Right cardiac atrium (tissue), 5 donors: ENCODE results near the gene APLP2. TPM values are rescaled to one million over a fixed set of nuclear protein-coding genes. Genes with fewer than 3 reads are reported as not detected.

Source experiments
- ATAC-seq, 2 donors: fragments of 200-7000 bp; cut with Tn5 transposase; one replicate each; pipeline versions ENCODE4 v1.8.0 to v1.9.1; 2020; ENCODE audit warnings: moderate library complexity in 2 of 2, mild to moderate bottlenecking in 1 of 2
- DNase-seq, 3 donors: peaks; one replicate each; pipeline ENCODE4 v3.0.0-alpha.2; 2020
- H3K27ac ChIP-seq: one replicate; pipeline ENCODE4 v1.5.1; 2013; ENCODE audit warnings: mild to moderate bottlenecking, low read length, control low read depth, moderate library complexity
- H3K27me3 ChIP-seq: one replicate; pipeline ENCODE4 v1.6.1; 2013; ENCODE audit not compliant: control insufficient read depth, insufficient read depth
- H3K4me1 ChIP-seq: one replicate; pipeline ENCODE4 v1.6.1; 2013; ENCODE audit warnings: low read length; ENCODE audit not compliant: control insufficient read depth, insufficient read depth
- H3K4me3 ChIP-seq: one replicate; pipeline ENCODE4 v1.5.1; 2013; ENCODE audit warnings: low read length, control low read depth
- H3K9me3 ChIP-seq: one replicate; pipeline ENCODE4 v1.6.1; 2013; ENCODE audit warnings: low read length; ENCODE audit not compliant: control insufficient read depth
- whole genome bisulfite sequencing: extraction: QIAGEN DNeasy Blood & Tissue Kit; methylation state at CpG from one replicate; pipeline ENCODE4 v1.1.7; 2013; 5-methylcytosine and 5-hydroxymethylcytosine counted together
- intact Hi-C, 4 donors: fragments of 100-400 bp; cut with DNase I; formaldehyde crosslinking; loops; one replicate each; pipeline versions ENCODE4 v1.11.0 to v1.14.0; 2022 to 2023
- polyA plus RNA-seq: library from polyadenylated mRNA; stranded (reverse); fragments of 200-250 nt; gene quantifications from one replicate; pipeline ENCODE4 v1.2.3, GENCODE V29; 2013
- total RNA-seq, 4 donors: library from RNA; stranded (reverse); fragmentation: NEBNext Ultra II Directional; extraction: Animal tissue kit (Norgen Biotek cat#: 25700); gene quantifications; one replicate each; pipeline ENCODE4 v1.2.1, GENCODE V29; 2021
- donor health status: healthy with polysubstance abuse.
- donor health status: DM: no; HTN: yes; CAD: no.
- donor health status: DM: no; HTN: no; CAD: no.
- donor health status: DM: no; HTN: yes; CAD: no; lungs with severe emphysema.
- donor health status: DM: yes; HTN: yes; CAD: no.

Gene APLP2
- total and polyA plus RNA-seq, 5 donors, result 228 to 375 (median 330) TPM

DNA sequence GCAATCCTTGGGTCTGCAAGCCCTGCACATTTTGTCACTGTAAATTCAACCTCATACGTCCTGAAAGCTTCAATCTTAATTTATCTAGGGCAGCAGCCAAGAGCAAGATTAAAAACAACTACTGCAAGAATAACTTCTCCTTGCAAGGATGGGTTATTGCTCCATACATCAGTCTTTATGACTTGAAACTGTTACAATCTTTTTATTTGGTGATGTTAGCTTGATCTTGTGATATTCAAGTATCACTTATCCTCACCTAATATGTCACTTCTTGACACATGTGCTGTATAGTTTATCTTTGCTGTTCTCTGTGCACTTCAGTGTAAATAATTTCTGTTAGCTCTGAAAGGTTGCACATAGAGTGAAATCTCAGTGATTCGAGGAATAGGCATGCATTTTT is 14.7 kb upstream of the APLP2 start:
- intact Hi-C loops, result loop anchor here in 1 of 4 donors (5.0 kb wide), 1 partner anchor 43 kb away; no protein-coding TSS in a partner anchor
- Histone ChIP-seq H3K27ac (no peak overlapping the region), H3K4me3 (no peak overlapping the region), H3K27me3 (no peaks in the 10 kb centered on the region), H3K9me3 (no peaks in the 10 kb centered on the region), H3K4me1 (no peaks in the 10 kb centered on the region)
- DNase-seq (no peak), ATAC-seq (no peak)
- WGBS, result 54% methylated on average over 2 of the region's 2 CpGs

DNA sequence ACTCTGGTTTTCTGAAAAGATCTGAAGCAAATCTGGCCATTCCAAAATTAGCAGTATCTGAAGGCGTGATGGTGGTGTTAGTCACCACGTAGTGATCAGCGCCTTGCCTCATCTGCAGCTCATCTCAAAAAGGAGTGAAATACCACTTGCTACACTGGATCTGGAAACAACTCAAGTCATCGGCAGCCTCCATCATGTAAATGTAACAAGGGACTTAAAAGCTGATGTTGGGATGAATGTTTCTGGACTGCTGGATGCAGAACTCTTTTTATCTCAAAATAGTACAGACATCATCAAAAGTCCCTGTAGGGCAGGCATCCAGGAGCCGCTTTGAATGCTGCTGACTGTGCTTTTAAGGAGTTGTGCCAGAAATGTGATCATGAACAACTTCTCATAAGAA is 14.1 kb upstream of the APLP2 start:
- 37% methylated on average over 5 of the region's 5 CpGs for WGBS
- peak in 1 of 2 donors; percentile 20 for ATAC-seq
- intact Hi-C loops, result loop anchor here in 1 of 4 donors (5.0 kb wide), 1 partner anchor 43 kb away; no protein-coding TSS in a partner anchor

DNA sequence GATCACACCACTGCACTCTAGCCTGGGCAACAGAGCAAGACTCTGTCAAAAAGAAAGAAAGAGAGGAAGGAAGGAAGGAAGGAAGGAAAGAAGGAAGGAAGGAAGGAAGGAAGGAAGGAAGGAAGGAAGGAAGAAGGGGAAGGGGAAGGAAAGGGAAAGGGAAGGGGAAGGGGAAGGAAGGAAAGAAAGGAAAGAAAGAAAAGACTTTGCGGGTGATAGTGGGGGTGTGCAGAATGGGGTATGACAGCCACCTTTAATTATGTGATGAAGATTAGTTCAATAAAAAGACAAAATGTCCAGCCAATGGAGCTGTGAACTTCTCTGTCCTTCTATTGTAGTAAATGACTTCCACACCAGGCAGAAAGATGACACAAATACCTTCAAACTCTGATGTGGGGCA is 8.7 kb upstream of the APLP2 start:
- Histone ChIP-seq H3K27ac (no peak overlapping the region), H3K4me1 (no peaks in the 10 kb centered on the region), H3K4me3 (no peak overlapping the region), H3K9me3 (no peaks in the 10 kb centered on the region), H3K27me3 (no peaks in the 10 kb centered on the region)
- ATAC-seq (no peak), DNase-seq (no peak)
- 70% methylated on average over 1 of the region's 1 CpG for WGBS
- intact Hi-C loops, result no loop called here

More for the DNA sequence above, 14.1 kb upstream of the APLP2 start:
- Histone ChIP-seq H3K27ac (no peak overlapping the region), H3K4me3 (no peak overlapping the region), H3K4me1 (no peaks in the 10 kb centered on the region), H3K27me3 (no peaks in the 10 kb centered on the region), H3K9me3 (no peaks in the 10 kb centered on the region)
- DNase-seq, result no peak

DNA sequence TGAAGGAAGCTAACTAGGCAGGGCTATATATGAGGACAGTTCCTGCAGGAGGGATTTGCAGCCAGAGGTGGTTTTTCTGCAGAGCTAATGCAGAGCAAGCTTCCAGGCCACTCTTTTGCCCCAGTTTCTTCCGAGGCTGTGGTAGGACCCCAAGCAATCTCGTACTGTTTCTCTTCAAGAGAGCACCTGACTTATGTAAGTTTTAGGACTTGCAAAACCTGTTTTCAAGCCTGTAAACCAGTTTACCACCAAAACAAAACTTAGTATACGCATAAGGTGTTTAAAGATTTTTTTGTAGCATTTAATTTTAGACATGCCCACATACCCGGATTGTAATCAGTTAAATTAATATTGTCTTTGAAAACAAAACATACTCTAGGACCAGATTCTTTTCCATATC is 7.7 kb upstream of the APLP2 start:
- intact Hi-C loops, result no loop called here
- Histone ChIP-seq H3K4me3 (no peak overlapping the region), H3K27ac (no peak overlapping the region), H3K4me1 (no peaks in the 10 kb centered on the region), H3K9me3 (no peaks in the 10 kb centered on the region), H3K27me3 (no peaks in the 10 kb centered on the region)
- ATAC-seq (no peak), DNase-seq (no peak)
- WGBS, result 75% methylated on average over 4 of the region's 4 CpGs

DNA sequence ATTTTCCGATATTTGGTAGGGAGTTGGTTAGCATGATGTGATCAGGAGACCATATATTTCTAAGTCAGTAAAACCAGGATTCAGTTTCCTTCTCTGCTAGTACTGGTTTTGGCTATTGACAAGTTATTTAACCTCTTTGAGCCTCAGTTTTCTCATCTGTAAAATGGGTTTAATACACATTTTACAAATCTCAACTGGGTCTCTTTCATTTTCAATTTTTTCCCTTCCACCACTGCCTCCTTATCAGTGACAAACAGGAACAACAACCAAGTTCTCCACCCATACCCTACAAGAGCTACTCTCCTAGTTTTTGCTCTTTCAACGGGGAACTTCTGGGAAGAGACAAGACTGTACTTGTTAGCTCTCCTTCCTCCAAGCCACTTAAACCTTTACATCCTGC is 6.2 kb upstream of the APLP2 start:
- intact Hi-C loops, result no loop called here
- no peaks in the 10 kb centered on the region for H3K9me3 ChIP-seq
- H3K27ac ChIP-seq, result no peak overlapping the region
- ATAC-seq (no peak), DNase-seq (no peak)
- no peak overlapping the region for H3K4me3 ChIP-seq
- 89% methylated on average over 2 of the region's 2 CpGs for WGBS
- no peaks in the 10 kb centered on the region for H3K4me1 ChIP-seq
- no peaks in the 10 kb centered on the region for H3K27me3 ChIP-seq

DNA sequence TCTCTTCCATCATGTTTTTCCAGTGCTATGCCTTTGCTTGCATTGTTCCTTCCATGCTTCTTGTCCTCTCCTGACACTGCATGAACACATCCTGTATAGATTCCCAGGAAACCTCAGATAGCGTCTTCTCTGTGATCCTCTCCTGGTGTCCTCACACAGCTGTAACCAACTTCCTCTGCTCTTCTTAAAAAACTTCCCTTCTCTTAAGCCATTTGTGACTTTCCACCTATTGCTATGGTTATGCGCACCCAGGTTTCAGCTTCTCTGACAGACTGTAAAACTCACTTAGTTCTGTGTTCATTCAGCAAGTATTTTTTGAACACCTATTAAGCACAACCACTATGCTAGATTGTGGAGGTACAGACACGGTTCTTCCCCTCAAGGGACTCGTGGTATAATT is 5.1 kb upstream of the APLP2 start:
- intact Hi-C loops, result no loop called here
- H3K27ac ChIP-seq, result no peak overlapping the region
- no peaks in the 10 kb centered on the region for H3K9me3 ChIP-seq
- H3K27me3 ChIP-seq, result no peaks in the 10 kb centered on the region
- WGBS, result 54% methylated on average over 4 of the region's 4 CpGs
- DNase-seq (no peak), ATAC-seq (no peak)
- no peak overlapping the region for H3K4me3 ChIP-seq
- H3K4me1 ChIP-seq, result no peaks in the 10 kb centered on the region

DNA sequence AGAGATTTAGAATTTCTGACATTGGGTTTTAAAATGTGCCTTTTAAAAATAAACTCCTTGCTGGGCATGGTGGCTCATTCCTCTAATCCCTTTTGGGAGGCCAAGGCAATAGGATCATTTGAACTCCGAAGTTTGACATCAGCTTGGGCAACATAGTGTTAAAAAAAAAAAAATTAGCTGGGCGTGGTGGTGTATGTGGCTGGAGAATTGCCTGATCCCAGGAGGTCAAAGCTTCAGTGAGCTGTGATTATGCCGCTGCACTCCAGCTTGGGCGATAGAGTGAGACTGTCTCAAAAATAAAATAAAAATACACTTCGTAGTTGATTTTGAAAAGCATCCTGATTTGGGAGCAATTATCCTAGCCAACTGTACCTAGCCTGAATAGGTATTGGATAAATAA is 3.4 kb upstream of the APLP2 start:
- Histone ChIP-seq H3K27me3 (no peaks in the 10 kb centered on the region), H3K27ac (no peak overlapping the region), H3K4me3 (no peak overlapping the region), H3K9me3 (no peaks in the 10 kb centered on the region), H3K4me1 (no peaks in the 10 kb centered on the region)
- DNase-seq, result no peak
- WGBS, result 43% methylated on average over 5 of the region's 5 CpGs
- no peak for ATAC-seq
- intact Hi-C loops, result loop anchor here in 2 of 4 donors (5.0 kb wide), 1 partner anchor 64 kb away; the partner anchor contains the start of gene PRDM10 (in 2 of the 2)

DNA sequence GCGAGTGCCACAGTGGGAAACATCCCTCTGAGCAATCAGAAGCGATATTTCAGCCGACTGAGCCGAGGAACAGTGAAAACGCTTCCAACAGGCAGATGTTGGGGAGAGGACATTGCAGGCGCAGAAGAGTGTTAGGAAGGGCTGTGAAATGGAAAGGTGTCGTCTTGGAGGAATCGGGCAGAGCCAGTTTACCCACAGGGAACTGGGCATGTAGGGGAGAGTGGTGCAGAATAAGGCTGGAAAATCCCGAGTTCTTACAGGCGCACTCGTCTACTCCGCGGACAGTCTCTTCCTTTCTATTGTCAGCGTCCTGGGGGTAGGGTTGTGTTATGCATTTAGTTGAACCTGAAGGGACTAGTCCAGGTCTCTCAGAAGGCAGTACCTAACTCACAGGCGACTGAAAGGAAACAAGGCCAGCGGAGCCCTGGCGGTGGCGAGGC is 1.1 kb upstream of the APLP2 start:
- 39% methylated on average over 18 of the region's 18 CpGs for WGBS
- peak in 1 of 2 donors; percentile 3 for ATAC-seq
- H3K4me1 ChIP-seq, result no peaks in the 10 kb centered on the region
- peak overlapping the region; percentile 83 for H3K4me3 ChIP-seq
- no peaks in the 10 kb centered on the region for H3K9me3 ChIP-seq
- DNase-seq, result no peak
- intact Hi-C loops, result loop anchor here in 2 of 4 donors (5.0 kb wide), 1 partner anchor 66 kb away; the partner anchor contains the start of gene PRDM10 (in 2 of the 2)
- H3K27ac ChIP-seq, result peak overlapping the region; percentile 90
- no peaks in the 10 kb centered on the region for H3K27me3 ChIP-seq

DNA sequence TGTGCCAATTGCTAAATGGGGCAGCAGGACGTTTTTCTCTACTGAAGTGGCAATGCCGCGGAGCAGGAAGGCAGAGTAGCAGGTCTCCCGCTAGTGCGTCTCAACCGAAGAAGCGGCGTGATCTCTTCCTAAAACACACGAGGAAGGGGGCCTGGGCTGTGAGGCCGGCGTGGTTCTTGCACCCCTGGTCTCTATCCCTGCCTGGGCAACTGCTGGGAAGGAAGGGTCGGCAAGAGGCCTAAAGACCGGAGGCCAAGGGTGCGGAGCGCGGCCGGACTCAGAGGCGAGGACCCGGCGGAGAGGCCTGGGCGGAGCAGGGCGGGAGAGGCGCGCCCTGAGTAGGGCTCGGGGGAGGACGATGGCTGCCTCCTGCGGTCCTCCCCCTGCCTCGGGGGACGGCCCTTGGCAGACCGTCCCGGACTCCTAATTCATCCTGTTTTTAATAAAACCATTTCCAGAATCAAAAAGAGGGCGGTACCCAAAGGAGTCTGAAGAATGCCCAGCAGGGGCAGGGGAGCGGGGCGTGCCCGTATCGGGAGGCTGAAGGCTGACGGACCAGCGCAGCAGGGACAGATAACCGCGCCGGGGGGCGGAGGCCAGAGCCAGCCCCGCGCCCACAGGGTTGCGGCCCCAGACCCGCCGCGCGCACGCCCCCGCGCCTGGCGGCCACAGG is 572 bp upstream of the APLP2 start:
- peak; percentile 87 to 95 (median 94) for DNase-seq
- Histone ChIP-seq H3K9me3 (no peaks in the 10 kb centered on the region), H3K27me3 (no peaks in the 10 kb centered on the region), H3K27ac (peak overlapping the region; percentile 90), H3K4me3 (peak overlapping the region; percentile 83), H3K4me1 (no peaks in the 10 kb centered on the region)
- intact Hi-C loops, result loop anchor here in 2 of 4 donors (5.0 kb wide), 1 partner anchor 67 kb away; the partner anchor contains the start of gene PRDM10 (in 2 of the 2)
- ATAC-seq, result peak; percentile 88 to 91
- WGBS, result 1% methylated on average over 53 of the region's 53 CpGs

DNA sequence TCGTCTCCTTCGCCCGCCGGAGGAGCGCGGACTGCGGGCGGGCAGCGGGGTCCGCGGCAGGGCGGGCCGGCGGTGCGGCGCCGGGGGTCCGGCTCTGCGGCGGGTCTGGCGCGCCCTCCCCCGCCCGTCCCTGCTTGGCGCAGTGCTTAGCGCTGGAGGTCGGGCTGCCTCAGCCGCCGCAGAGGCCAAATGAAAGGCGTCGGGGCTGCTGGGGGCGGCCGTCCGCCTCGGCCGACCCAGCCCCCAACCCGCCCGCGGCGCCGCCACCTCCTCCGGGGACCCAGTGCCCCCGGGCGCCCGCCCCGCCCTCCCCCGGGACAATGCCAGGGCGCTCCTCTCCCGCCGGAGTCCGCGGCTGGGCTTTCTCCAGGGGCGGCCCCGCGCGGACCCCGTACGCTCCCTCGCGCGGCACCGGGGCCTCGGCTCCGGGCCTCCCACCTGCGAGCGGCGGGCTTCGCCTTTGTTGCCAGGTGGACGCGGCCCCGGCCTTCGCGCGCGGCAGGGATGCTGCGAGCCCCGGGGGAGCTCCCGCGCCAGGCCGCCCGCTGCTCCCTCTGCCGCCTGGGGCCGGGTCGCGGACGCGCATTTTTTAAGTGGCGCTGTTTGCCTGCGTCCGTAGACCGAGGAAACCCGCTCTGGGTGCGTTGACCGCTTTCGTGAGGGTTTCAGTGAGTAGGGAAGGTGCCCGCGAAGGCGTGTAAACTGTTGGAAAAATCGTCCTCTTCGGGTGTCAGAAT is 583 bp downstream of the APLP2 start:
- peak; percentile 52 to 83 (median 81) for DNase-seq
- ATAC-seq, result peak in 1 of 2 donors; percentile 5

DNA sequence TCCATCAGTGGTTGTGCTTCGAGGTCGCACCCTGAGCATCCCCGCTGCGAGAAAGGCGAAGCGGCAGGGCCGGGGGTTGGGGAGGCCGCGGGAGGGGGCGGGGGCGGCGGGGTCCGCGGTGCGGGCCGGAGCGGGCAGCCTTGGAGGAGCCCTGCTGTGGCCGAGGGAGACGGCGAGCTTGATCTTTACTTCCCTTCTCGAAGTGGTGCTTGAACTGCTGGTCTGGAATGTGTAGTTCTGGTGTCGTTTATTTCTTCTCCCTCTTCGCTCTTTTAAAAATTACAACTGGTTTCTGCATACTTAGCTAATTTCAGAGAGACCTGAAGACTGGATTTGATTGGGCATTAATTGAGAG is 1.1 kb downstream of the APLP2 start:
- Histone ChIP-seq H3K27ac (peak overlapping the region; percentile 100), H3K27me3 (no peaks in the 10 kb centered on the region), H3K9me3 (no peaks in the 10 kb centered on the region), H3K4me1 (no peaks in the 10 kb centered on the region), H3K4me3 (peak overlapping the region; percentile 88)
- under 1% methylated on average over 23 of the region's 23 CpGs for WGBS
- ATAC-seq (no peak), DNase-seq (peak; percentile 18 to 65 (median 60))
- intact Hi-C loops, result loop anchor here in 1 of 4 donors (10.0 kb wide), 1 partner anchor 54 kb away; no protein-coding TSS in a partner anchor

More for the DNA sequence above, 583 bp downstream of the APLP2 start:
- intact Hi-C loops, result loop anchor here in 1 of 4 donors (10.0 kb wide), 1 partner anchor 55 kb away; no protein-coding TSS in a partner anchor
- H3K27me3 ChIP-seq, result no peaks in the 10 kb centered on the region
- no peaks in the 10 kb centered on the region for H3K9me3 ChIP-seq
- under 1% methylated on average over 99 of the region's 100 CpGs for WGBS
- H3K27ac ChIP-seq, result peak overlapping the region; percentile 100
- H3K4me3 ChIP-seq, result peak overlapping the region; percentile 88
- H3K4me1 ChIP-seq, result no peaks in the 10 kb centered on the region
